GM19023 (cell line): ENCODE results near the gene WDR82.
A peak's percentile ranks its signal among the peaks of the same experiment; 100 is the strongest.

Experiments
- ATAC-seq: cut with Tn5 transposase; IDR thresholded peaks from one replicate; pipeline ENCODE4 v1.9.1; 2021; ENCODE audit warnings: mild to moderate bottlenecking, moderate library complexity; ENCODE audit not compliant: unreplicated experiment

The WDR82 gene

DNA sequence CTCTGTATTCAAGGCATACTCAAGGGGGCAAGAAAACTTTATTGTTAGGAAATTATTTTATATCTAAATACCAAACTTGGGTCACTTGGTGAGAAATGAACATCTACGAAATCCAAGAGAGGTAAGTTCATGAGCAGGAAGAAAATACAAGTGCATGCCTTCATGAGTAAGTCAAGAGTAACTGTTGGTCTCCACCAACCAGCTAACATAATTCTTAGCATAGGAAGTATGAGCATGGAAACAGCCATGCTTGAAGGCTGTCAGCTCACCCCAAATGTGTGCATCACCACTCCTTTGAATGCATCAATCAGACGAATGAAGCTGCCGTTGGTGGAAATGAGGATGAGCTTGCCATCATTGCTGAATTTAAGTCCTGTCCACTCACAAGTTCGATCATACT, 19.0 kb downstream of the WDR82 start:
- ATAC-seq, result no peak

DNA sequence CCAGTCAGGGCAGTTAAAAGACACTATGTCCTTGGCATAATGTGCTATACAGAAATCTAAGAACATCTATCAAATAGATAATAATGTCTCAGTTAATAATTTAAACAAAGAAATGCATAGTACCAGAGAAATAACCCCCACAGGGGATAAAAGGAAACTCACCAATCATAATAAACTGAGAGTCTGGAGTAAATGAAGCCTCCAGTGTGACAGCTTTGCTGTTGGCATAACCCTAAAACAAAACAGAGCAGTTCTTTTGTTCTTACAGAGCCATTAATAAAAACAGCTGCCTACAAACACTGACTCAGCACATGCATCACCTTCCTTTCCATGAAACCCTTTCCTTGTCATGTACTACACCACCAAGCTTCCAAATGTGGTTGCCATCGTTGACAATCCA, 19.4 kb downstream of the WDR82 start:
- ATAC-seq, result no peak

DNA sequence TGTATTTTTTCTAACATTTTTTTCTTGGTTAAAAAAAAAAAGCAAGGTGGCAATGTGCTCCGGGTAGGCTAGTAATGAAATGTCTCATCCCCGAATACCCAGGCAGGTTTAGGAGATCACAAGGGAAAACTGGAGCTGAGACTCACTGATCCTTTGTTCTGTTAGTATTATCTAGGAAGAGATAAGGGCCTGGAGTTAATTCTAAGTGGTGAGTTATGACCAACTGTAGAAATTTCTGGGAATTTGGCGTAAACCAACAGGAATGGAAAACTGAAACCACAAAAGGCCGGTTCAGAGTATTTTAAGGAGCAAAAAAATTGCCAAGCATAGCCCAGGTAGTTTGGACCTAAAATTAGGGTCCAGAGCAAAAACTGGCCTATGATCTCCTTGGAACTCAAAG, 20.5 kb downstream of the WDR82 start:
- ATAC-seq, result no peak

DNA sequence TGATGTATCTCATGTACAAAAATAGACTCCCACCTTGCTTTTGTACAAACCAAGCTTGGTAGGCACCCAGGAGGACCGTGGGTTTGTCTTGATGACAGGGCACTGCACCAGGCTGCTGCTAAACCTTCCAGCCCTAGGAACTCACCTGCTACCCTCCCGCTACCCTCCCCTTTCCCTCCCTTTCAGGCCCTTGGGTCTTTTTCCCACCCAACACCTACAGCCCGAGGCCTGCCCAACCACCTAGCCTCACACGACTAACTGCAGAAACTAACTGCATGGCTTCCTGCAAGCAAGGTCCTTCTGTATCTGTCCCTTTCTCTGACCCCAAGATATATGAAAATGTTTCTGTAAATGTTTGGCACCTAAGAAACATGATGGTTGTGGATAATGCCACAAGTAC, 21.8 kb downstream of the WDR82 start:
- no peak for ATAC-seq

DNA sequence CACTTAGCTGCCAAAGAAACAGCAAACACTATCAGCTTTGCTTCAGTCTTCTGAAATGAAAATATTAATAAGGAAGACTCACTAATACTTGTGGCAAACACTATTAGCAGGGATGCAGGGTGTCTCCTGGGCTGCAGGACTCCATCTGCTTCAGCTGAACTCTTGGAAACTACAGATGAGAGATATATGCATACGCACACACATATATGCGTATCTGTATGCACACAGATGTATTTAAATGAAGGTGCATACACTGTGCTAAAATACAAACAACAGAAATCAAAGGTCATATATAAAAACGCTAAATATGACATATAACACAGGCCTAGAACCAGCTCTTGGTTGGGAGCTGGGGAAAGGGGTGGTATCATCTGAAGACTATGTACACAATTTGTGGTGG, 22.3 kb downstream of the WDR82 start:
- ATAC-seq, result no peak

DNA sequence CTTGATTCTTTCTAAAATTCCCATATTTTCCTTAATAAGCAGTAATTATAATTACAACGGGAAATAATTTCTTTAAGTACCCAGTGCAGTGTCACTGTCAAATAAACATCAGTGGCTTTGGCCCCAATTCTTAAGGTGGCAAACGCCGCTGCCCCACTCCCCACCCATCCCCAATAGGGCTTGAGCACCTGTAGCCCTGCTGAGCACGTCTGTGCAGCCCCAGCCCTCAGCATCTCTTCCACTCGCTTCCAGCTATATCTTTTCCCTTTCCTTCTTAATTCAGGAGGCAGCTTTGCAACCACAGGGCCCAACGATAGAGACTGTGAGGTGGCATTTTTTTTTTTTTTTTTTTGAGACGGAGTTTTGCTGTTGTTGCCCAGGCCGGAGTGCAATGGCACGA, 23.8 kb downstream of the WDR82 start:
- no peak for ATAC-seq

DNA sequence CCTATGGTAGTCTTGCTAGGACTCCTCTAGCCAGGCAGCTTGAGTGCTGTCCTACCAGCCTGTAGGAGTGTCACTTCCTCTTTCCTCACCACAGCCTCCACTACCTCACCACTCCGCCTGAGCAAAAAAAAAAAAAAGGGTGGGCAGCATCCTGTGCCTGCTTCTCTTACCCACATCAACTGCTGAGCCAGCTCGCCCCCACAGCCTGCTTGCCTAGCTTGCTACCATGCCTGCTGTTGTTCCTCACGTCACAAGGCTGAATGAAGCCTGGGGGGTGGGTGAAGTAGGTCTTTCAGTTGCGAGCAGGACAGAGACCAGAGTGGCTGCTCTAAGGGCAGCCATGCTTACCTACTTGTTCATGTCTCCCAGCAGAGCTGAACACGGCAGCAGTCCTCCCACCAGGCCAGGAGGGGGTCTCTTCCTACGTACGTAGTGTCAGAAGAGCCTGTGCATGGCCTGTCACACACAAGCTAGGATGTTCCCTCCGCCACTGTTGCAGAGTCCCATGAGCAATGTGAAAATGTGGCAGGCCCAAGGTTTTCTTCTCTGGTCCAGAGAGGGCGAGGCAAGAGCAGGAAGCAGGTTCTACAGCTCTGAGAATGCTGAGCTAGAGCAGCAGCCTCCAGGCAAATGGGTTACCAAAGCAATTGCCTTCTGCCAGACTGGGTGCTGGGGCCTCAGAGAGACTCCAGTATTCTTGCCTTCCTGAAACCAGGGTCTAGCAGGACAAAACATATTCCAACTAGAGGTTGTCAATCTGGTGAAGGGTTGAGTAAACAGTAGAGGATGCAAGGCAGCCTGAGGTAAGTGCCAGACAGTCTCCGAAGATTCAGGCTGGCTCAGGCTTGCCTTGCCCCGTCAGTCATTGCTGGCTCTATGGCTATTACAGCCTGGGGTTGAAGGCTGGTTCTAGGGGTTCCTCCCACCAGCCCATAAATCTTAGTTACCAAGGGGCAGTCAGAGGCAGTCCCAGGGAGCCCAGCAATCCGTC, 24.8 kb downstream of the WDR82 start:
- peak; percentile 92 for ATAC-seq

DNA sequence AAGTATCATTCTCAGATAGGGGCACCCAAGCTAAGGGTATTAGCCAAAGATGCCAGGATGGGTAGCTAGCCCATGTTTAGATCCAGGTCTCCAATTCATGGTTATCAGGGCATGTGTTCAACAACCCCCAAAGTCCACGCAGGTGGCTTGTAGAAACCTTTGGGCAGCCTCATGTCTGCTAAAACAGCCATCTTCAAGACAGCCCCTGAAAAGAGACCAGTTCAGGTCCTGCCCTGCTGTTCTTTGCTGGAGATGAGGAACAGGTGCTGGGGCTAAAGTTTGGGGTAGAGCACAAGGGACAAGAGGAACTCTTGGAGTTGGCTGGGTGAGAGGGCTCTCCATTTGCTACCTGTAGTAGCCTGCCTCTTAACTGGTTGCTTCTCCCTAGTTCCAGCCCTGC, 28.3 kb downstream of the WDR82 start:
- ATAC-seq, result no peak

DNA sequence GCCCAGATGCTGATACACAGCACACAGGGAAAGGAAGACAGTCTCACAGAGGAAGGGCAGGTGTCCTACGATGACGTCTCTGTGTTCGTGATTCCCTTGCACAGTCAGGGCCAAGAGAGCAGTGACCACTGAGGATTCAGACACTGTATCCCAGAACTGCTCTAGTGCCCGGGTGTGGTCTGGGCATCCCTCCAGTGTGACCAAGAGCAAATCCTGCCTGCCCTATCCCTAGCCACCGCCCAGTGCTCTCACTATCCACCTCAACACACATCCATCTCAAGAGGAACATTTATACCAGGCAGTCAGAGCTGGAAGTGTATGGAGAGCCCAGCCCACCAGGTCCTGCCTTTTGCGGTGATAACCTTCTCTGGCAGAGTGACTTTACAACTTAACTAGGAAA, 28.8 kb downstream of the WDR82 start:
- ATAC-seq, result no peak

DNA sequence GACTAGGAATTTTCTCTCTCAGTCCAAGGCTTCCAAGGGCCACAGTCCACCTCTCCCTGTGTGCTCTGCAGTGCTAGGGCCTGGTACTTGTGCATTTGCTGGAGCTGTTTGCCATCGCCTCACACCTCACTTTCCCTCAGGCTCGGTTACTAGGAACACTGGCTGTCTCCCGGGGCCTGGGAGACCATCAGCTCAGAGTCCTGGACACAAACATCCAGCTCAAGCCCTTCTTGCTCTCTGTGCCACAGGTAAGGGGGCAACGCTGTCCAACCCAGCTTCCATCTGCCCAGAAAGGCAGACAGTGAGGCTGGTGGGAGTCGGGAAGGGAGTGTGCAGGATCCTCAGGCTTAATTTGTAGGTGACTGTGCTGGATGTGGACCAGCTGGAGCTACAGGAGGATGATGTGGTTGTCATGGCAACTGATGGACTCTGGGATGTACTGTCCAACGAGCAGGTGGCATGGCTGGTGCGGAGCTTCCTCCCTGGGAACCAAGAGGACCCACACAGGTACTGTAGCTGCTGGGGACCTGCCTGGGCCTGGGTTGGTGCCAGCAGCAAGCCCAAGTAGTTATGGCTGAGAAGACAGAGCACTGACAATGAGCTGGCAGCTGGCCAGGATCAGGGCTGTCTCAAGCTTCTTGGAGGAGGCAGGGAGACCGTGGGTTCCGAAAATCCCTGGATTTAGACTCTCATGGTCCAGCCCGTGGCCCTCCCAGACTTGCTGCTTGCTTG, 29.5 kb downstream of the WDR82 start:
- ATAC-seq, result no peak

DNA sequence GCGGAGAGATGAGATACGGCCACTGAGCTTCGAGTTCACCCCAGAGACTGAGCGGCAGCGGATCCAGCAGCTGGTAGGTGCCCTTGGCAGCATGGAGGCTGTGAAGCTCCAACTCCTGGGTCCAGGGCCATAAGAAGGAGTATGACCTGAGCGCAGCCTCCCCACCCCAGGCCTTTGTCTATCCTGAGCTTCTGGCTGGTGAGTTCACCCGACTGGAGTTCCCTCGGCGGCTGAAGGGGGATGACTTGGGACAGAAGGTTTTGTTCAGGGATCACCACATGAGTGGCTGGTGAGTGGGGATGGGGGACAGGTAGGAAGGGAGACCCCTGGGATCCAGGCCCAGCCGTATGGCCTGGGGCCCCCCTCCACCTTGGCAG, 30.3 kb downstream of the WDR82 start:
- no peak for ATAC-seq

DNA sequence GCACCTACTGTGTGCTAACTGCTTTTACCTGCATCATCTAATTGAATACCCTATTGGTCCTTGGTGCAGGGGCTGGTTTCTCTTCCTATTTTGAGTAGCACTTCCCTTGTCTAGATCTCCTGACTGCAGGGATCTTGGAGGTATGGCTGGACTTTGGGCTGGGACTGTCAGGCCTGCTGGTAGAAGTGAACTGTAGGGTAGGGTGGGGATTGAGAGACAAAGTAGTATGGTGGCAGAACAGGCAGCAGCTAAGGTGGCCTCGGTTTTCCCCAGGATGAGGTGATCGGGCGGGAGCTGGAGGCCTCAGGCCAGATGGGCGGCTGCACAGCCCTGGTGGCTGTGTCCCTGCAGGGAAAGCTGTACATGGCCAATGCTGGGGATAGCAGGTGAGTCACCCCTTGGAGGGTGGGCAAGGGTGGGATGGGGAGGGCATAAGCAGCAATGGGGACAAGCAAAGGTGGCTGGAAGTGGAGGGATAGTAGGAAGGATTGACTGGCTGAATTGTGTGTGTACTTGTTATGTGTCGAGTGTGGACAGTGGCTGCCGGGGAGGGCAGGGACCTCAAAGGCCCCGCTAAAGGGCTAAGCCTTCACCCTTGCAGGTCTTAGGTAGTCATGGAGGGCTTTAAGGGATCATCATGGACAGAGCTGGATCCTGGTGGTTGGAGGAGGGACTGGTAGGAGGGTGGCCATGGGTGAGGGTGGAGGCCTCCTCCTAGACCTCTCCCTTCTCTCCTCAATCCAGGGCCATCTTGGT, 30.9 kb downstream of the WDR82 start:
- ATAC-seq, result no peak

DNA sequence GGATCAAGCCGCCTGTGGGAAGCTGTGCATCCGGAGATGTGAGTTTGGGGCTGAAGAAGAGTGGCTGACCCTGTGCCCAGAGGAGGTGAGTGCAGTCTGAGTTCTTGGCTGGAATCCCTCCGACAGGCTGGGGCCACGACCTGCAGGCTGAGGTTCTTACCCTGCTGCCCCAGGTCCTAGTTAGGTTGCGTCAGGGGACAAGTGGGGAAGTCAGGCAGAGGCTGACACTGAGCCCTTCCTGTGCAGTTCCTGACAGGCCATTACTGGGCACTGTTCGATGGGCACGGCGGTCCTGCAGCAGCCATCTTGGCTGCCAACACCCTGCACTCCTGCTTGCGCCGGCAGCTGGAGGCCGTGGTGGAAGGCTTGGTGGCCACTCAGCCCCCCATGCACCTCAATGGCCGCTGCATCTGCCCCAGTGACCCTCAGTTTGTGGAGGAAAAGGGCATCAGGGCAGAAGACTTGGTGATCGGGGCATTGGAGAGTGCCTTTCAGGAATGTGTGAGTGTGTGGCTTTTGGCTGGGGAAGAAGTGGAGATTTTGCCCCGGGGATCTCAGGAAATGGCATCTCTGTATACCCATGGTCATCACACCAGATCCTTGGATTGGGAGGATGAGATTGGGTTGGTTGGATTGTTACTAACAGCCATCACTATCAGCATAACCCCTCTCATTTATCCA, 31.6 kb downstream of the WDR82 start:
- no peak for ATAC-seq

DNA sequence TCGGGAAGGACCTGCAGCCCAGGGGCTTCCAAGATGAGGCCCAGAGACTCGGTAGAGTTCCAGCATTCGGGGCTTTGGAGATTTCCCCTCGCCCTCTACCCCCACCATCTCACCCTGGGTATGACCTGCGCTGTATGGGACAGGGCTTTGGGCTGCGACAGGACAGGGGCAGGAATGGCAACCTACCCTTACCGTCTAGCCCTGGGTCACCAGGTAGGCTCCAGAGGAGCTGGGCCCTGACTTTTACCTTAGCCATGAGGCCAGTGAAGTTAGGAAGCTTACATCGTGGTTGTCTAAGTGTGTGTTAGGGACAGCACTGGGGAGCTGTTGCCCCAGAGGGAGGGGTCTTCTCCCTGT, 32.2 kb downstream of the WDR82 start:
- no peak for ATAC-seq

DNA sequence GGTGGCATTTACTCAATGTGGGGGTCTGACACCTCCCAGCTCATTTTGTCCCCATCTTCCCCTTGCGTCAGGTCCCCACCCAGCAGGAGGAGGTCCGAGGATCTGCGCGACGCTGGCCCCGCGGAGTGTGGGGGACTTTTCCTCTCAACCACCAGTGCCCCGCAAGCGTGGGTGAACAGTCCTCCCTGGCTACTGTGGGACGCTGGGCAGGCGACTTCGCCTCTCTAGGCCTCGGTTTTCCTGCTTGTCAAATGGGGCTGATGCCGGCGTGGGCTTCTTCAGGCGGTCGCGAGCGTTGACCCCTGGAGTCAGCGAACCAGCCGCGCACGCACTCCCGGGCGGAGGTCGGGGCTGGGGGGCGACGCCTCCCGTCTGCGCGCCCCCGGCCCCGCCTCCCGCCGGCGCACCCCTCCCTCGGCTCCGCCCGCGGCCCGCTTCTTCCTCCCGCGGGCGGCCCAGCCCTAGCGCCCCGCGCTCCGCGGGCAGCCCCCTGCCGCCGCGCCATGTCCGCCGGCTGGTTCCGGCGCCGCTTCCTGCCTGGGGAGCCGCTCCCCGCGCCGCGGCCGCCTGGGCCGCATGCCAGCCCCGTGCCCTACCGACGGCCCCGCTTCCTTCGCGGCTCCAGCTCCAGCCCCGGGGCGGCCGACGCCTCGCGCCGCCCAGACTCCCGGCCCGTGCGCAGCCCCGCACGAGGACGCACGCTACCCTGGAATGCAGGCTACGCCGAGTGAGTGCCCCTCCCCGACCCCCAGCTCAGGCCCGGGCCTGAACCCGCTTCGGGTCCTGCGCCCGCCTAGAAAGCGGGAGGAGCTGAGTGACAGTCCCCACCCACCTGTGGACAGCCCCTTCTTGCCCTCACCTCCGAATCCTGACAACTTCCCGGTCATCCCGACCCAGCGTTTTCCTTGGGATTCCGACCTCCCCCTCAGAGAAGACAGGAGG, 32.9 kb downstream of the WDR82 start, which contains the start of gene PPM1M:
PPM1M (plus strand) TSS at position 438 of the 942 bp plus-strand sequence; CDS start at position 504, 66 bp downstream.
- ATAC-seq, result no peak

DNA sequence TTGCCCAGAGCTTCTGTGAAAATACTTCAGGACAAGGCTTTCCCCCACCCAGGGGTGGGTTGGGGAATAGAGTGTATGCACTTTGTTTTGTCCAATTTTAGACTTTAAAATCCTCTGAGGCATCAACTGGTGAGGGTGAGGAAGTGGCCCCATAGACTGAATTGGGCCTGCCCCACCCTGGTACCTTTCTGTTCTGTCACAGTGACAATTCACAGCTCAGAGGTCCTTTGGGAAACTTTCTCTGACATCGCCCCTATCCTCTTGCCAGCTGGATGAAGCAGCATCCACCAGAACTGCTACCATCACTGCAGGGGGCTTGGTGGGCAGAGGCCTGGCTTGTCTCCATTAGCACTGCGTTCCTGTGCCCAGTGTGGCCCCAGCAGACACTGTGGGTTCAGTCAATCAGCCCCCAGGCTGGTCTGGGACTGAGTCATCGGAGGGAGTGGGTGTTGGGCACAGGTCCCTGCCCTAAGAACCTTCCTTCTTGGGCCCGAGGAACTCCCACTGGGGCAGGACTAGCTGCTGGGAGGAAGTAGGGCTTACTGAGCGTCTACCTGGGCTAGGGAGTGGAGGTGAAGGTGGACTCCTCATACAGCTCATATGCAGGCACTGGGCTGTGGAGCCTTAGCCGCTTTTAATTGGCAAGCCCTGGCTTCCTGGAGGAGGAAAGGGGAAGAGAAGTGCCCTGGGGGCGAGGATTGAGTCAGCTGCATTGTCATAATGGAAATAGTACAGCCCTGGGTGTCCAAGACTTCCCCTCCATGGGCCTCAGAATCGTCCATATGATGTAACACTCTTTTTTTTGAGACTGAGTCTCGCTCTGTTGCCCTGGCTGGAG, 34.4 kb downstream of the WDR82 start:
- ATAC-seq, result no peak

DNA sequence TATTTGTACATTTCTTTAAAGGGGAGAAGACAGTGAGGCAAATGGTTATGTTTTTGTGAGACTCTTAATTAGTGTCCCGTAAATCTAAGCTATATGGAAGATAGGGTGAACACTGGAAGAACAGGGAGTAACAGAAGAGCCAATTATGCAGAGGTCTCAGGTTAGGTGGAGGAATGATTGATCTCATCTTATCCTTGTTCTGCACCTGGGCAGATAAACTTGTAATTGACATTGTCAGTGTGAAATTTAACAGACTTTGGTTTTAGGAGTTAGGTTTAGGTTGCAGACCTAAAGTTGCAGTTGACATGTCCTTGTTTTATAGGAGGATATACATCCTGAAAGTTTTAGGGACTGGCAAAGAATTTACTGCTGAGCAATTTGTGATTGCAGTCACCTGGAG, 36.4 kb downstream of the WDR82 start:
- no peak for ATAC-seq

DNA sequence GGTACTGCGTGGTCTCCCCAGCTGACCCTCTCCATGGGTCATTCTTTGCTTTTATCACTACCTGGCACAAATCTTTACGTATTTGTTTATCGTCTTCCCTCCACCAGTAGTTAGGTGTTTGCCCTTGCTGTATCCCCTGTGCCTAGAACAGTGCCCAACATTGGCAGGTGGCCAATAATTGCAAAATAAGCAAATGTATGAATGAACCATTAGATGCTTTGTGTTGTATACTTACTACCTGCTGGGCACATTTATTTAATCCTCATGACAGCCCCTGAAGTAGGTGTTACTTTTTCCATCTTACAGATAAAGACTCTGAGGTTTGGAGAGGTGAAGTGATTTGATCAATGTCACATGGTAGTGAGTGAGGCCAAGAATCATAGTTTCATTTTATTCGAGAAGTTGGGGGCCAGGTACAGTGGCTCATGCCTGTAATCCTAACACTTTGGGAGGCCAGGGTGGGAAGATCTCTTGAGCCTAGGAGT, 37.5 kb downstream of the WDR82 start:
- ATAC-seq, result no peak
